Breast epithelium (tissue), 3 donors: ENCODE measurements around the gene ITGA6.

ENCODE experiments used
- POLR2A ChIP-seq: fragments of 450-650 bp; IDR thresholded peaks from one replicate; pipeline ENCODE4 v1.6.1; 2016; ENCODE audit warnings: antibody characterized with exemption, mild to moderate bottlenecking, moderate library complexity
- TF ChIP-seq, protein P1 (sequence below), 3 donors: fragments of 450-650 bp; IDR thresholded peaks; one replicate each; pipeline ENCODE4 v1.5.1; 2016 to 2017; ENCODE audit warnings: antibody characterized with exemption in 3 of 3, mild to moderate bottlenecking in 3 of 3, moderate library complexity in 3 of 3

DNA sequence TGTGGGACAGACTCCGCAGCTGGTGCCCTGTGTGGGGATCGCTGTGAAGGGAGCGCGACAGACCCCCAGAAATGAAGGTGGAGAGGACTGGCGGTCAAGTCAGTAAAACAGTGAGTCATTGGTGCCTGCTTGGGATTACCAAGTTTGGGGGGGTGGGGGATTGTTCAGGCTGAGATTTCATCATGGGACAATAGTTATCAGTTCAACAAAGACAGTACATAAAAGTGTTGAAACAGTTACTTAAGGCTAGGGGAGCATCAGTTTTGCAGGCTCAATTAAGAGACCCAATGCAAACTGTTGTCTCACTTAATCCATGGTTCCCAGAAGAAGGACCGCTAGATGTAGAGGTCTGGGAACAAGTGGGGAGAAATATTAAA lies 86.1 kb downstream of the ITGA6 start:
- TF ChIP-seq, protein P1, sequence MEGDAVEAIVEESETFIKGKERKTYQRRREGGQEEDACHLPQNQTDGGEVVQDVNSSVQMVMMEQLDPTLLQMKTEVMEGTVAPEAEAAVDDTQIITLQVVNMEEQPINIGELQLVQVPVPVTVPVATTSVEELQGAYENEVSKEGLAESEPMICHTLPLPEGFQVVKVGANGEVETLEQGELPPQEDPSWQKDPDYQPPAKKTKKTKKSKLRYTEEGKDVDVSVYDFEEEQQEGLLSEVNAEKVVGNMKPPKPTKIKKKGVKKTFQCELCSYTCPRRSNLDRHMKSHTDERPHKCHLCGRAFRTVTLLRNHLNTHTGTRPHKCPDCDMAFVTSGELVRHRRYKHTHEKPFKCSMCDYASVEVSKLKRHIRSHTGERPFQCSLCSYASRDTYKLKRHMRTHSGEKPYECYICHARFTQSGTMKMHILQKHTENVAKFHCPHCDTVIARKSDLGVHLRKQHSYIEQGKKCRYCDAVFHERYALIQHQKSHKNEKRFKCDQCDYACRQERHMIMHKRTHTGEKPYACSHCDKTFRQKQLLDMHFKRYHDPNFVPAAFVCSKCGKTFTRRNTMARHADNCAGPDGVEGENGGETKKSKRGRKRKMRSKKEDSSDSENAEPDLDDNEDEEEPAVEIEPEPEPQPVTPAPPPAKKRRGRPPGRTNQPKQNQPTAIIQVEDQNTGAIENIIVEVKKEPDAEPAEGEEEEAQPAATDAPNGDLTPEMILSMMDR (IDR thresholded peaks at IDR 0.05): no peak
- TF ChIP-seq POLR2A: no peak
